A549 (cell line): ENCODE measurements around the gene ZBTB4. TPM values are rescaled to one million over a fixed set of nuclear protein-coding genes. Genes with fewer than 3 reads are reported as not detected.
A peak's percentile ranks its signal among the peaks of the same experiment; 100 is the strongest.
"Not testable (repeated sequence)": the region's sequence is repeated elsewhere in the genome, so short reads cannot be mapped to it uniquely, and the experiment has no call there.

Experiments
- ATAC-seq, 2 experiments: fragments of 200-7000 bp in 1 of 2; fragments of >200 bp in 1 of 2; cut with Nextera tagmentation in 1 of 2; cut with Tn5 transposase in 1 of 2; 3 replicates each; pipeline versions ENCODE4 v1.8.0 to v1.9.1; 2018 to 2020; ENCODE audit warnings: mild to moderate bottlenecking in 1 of 2, moderate library complexity in 1 of 2
- CTCF ChIA-PET: fragments of 300-600 bp; sonication (Branson Sonifier 250); formaldehyde crosslinking; extraction: SDS; loops from one replicate; lab custom pipeline; 2021; ENCODE audit warnings: antibody characterized with exemption, inconsistent platforms; lab: Yijun Ruan, JAX
- POLR2A ChIA-PET: fragments of 350-600 bp; formaldehyde crosslinking; extraction: SDS; loops from one replicate; lab custom pipeline; 2021; ENCODE audit warnings: antibody characterized with exemption, inconsistent platforms; lab: Yijun Ruan, JAX
- DNase-seq, 2 experiments: peaks; one replicate each; pipeline versions ENCODE4 v3.0.0 to v3.0.0-alpha.2; 2011 to 2016; ENCODE audit warnings: low read depth in 1 of 2, low spot score in 1 of 2
- FAIRE-seq: peaks from 2 replicates; lab custom pipeline; 2011; peaks lifted over from hg19 to GRCh38; lab: Jason Lieb, UNC
- H3K27ac ChIP-seq, 2 experiments: fragments of >200 bp; sonication (Bioruptor Twin); formaldehyde crosslinking; 3 replicates each; pipeline ENCODE4 v1.5.1; 2016 to 2017
- H3K4me1 ChIP-seq: fragments of >200 bp; sonication (Bioruptor Twin); formaldehyde crosslinking; 3 replicates; pipeline ENCODE4 v1.6.1; 2016
- H3K4me2 ChIP-seq: fragments of >200 bp; sonication (Bioruptor Twin); formaldehyde crosslinking; 3 replicates; pipeline ENCODE4 v1.6.1; 2016
- H3K4me3 ChIP-seq: fragments of >200 bp; sonication (Bioruptor Twin); formaldehyde crosslinking; 3 replicates; pipeline ENCODE4 v1.5.1; 2016
- H3K9me3 ChIP-seq: fragments of >200 bp; sonication (Bioruptor Twin); formaldehyde crosslinking; 3 replicates; pipeline ENCODE4 v1.6.1; 2016
- BHLHE40 ChIP-seq: IDR thresholded peaks from 2 replicates; pipeline ENCODE4 v1.6.1; 2012; ENCODE audit warnings: low read depth, low read length, inconsistent platforms
- CBX2 ChIP-seq: fragments of 200-600 bp; sonication (generic); IDR thresholded peaks from 2 replicates; pipeline ENCODE4 v1.6.1; 2016; ENCODE audit warnings: low read depth, mild to moderate bottlenecking, borderline replicate concordance
- CEBPB ChIP-seq, 2 experiments: fragments of >200 bp in 1 of 2; sonication (Bioruptor Twin) in 1 of 2; formaldehyde crosslinking in 1 of 2; IDR thresholded peaks; 2 replicates each; pipeline ENCODE4 v1.6.1; 2012 to 2016
- EHF ChIP-seq: fragments of 250-450 bp; sonication (Bioruptor Pico); IDR thresholded peaks from 2 replicates; pipeline ENCODE4 v1.5.0; 2020; ENCODE audit warnings: mild to moderate bottlenecking
- EHMT2 ChIP-seq: fragments of 200-600 bp; sonication (generic); IDR thresholded peaks from 2 replicates; pipeline ENCODE4 v1.6.1; 2016; ENCODE audit warnings: antibody characterized with exemption, low read depth, mild to moderate bottlenecking, moderate library complexity
- EP300 ChIP-seq, 2 experiments: fragments of >200 bp; sonication (Bioruptor Twin); formaldehyde crosslinking; IDR thresholded peaks; 2 replicates in 1 of 2; 3 replicates in 1 of 2; pipeline ENCODE4 v1.6.1; 2016 to 2017
- ESRRA ChIP-seq: fragments of 150-350 bp; IDR thresholded peaks from 2 replicates; pipeline ENCODE4 v1.6.1; 2014; ENCODE audit warnings: mild to moderate bottlenecking, low read length, borderline replicate concordance
- FOSL2 ChIP-seq, 2 experiments: fragments of 450-650 bp in 1 of 2; fragments of >200 bp in 1 of 2; sonication (Bioruptor Twin) in 1 of 2; formaldehyde crosslinking; IDR thresholded peaks; 2 replicates each; pipeline versions ENCODE4 v1.5.0 to v1.6.1; 2016 to 2020; ENCODE audit warnings: mild to moderate bottlenecking in 1 of 2, moderate library complexity in 1 of 2
- FOXS1 ChIP-seq: fragments of 250-450 bp; sonication (Bioruptor Pico); IDR thresholded peaks from 2 replicates; pipeline ENCODE4 v1.5.0; 2020; ENCODE audit warnings: mild to moderate bottlenecking, moderate library complexity
- GATA3 ChIP-seq: IDR thresholded peaks from 2 replicates; pipeline ENCODE4 v1.6.1; 2012; ENCODE audit warnings: borderline replicate concordance
- HDAC2 ChIP-seq: fragments of 200-600 bp; sonication (generic); IDR thresholded peaks from 2 replicates; pipeline ENCODE4 v1.6.1; 2016
- HOXA7 ChIP-seq: fragments of 250-450 bp; sonication (Bioruptor Pico); IDR thresholded peaks from 2 replicates; pipeline ENCODE4 v1.5.0; 2020; ENCODE audit warnings: mild to moderate bottlenecking, moderate library complexity
- JUNB ChIP-seq: fragments of >200 bp; sonication (Bioruptor Twin); formaldehyde crosslinking; IDR thresholded peaks from 2 replicates; pipeline ENCODE4 v1.6.1; 2016
- MAZ ChIP-seq: fragments of 150-350 bp; IDR thresholded peaks from 2 replicates; pipeline ENCODE4 v1.6.1; 2014; ENCODE audit warnings: antibody characterized with exemption, low read depth, low read length, borderline replicate concordance
- PHF8 ChIP-seq: fragments of 200-600 bp; sonication (generic); IDR thresholded peaks from 2 replicates; pipeline ENCODE4 v1.6.1; 2016; ENCODE audit warnings: low read depth, mild to moderate bottlenecking, antibody characterized with exemption, moderate library complexity, borderline replicate concordance
- RARB ChIP-seq: fragments of 250-450 bp; sonication (Bioruptor Pico); IDR thresholded peaks from 2 replicates; pipeline ENCODE4 v1.8.0; 2021; ENCODE audit warnings: mild to moderate bottlenecking, moderate library complexity
- RCOR1 ChIP-seq: fragments of 150-350 bp; IDR thresholded peaks from 2 replicates; pipeline ENCODE4 v1.6.1; 2014; ENCODE audit warnings: antibody characterized with exemption, low read length, low read depth
- TP53 ChIP-seq: fragments of 250-450 bp; sonication (Bioruptor Pico); IDR thresholded peaks from 2 replicates; pipeline ENCODE4 v1.5.0; 2021; ENCODE audit warnings: mild to moderate bottlenecking, moderate library complexity
- ZFP36 ChIP-seq: fragments of 450-650 bp; IDR thresholded peaks from 2 replicates; pipeline ENCODE4 v1.6.1; 2014; ENCODE audit warnings: borderline replicate concordance; ENCODE audit not compliant: partially characterized antibody
- ZNF302 ChIP-seq: fragments of 250-450 bp; sonication (Bioruptor Pico); IDR thresholded peaks from 2 replicates; pipeline ENCODE4 v1.9.0; 2021; ENCODE audit warnings: inconsistent platforms, mild to moderate bottlenecking, moderate library complexity
- WGBS: methylation state at CpG from one replicate; pipeline ENCODE4 v1.1.6; 2017; ENCODE audit errors: missing lambda C conversion rate; 5-methylcytosine and 5-hydroxymethylcytosine counted together
- polyA plus RNA-seq, 4 experiments: library from polyadenylated mRNA; depleted of rRNA in 3 of 4; stranded (reverse); fragments of >200 nt; fragmentation: RNase III in 1 of 4; extraction: RNeasy Plus Mini Kit Qiagen cat#74134 plus additional on column Dnase treatment in 1 of 4; gene quantifications; 2 replicates in 3 of 4; 3 replicates in 1 of 4; pipeline ENCODE4 v1.2.3, GENCODE V29; 2011 to 2017
- TF ChIP-seq, protein P1 (sequence below): fragments of 250-450 bp; sonication (Bioruptor Pico); IDR thresholded peaks from 2 replicates; pipeline ENCODE4 v1.5.0; 2020; ENCODE audit warnings: low read depth, mild to moderate bottlenecking, moderate library complexity
- TF ChIP-seq, protein P2 (sequence below): fragments of 200-600 bp; sonication (generic); IDR thresholded peaks from 2 replicates; pipeline ENCODE4 v1.6.1; 2016; ENCODE audit warnings: antibody characterized with exemption, mild to moderate bottlenecking, moderate library complexity
- TF ChIP-seq, protein P3 (sequence below): fragments of >200 bp; sonication (Bioruptor Twin); formaldehyde crosslinking; IDR thresholded peaks from 2 replicates; pipeline ENCODE4 v1.6.1; 2016
- TF ChIP-seq, protein P4 (sequence below): IDR thresholded peaks from 2 replicates; pipeline ENCODE4 v1.6.1; 2012; ENCODE audit warnings: low read depth, borderline replicate concordance

The ZBTB4 gene
- polyA plus RNA-seq, 2 of the 4 experiments (the other 2 are of a cell fraction) = 14.4 to 28.2 TPM

DNA sequence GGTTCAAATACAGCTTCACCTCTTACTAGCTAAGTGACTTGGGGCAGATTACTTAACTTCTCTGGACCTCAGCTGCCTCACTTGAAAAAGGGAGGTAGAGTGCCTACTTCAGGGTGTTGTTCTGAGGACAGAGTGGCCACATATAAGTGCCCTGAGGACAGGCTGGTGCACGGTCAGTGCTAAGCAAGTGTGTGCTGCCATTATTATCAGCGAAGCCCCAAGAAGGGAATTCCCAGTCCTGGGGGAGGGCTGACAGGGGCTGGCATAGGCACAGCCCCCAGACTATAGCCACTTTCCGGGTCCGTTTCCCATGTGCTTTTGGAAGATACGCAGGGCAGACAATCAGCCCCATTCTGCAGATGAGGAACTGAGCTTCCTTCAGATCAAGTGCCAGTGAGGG, 2.5 kb downstream of the ZBTB4 start:
- DNase-seq (no peak), FAIRE-seq (no peak), ATAC-seq (no peak)
- CTCF ChIA-PET = interaction anchor here (0.6 to 3.6 kb wide), 10 partner anchors 15 to 180 kb away, joined by 3 to 33 read pairs (median 4); partner anchors contain the start of gene SENP3
- H3K4me1 ChIP-seq = peaks cover 36% of the 10 kb centered on the region
- POLR2A ChIA-PET = no interaction called here
- 94% methylated on average over 5 of the region's 5 CpGs for WGBS
- H3K4me3 ChIP-seq = no peak overlapping the region
- H3K9me3 ChIP-seq = no peaks in the 10 kb centered on the region
- TF ChIP-seq FOXS1 (CRISPR knock-in tag) = no peak
- no peak for TF ChIP-seq PHF8
- TF ChIP-seq MAZ = no peak
- peak overlapping the region; percentile 97; the same call in 2 of the 3 replicates for H3K4me2 ChIP-seq
- peak overlapping the region in 1 of 2 experiments; percentile 100; a peak in 3 of 6 replicates for H3K27ac ChIP-seq

DNA sequence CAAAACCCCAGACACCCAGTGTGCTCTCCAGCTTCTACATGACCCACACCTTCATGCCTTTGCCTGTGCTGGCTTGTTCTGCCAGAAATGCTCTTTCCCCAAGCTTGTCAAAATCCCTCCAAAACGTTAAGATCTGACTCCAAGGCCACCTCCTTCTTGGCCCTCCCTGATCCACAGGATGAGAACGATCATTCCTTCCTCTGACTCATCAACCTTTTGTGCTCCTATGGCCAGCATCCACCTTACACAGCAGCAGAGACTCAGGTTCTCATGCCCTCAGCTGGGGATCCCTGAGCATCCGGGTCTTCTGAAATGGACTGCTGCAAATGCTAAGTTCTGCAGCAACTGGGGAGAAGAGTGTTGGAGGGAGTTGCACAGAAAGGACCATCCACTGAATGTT, 2.9 kb downstream of the ZBTB4 start:
- DNase-seq (peak; percentile 50 to 58), ATAC-seq (peak; percentile 22 to 26; a peak in 3 of 6 replicates), FAIRE-seq (peak; percentile 46)
- peaks cover 36% of the 10 kb centered on the region for H3K4me1 ChIP-seq
- no peaks in the 10 kb centered on the region for H3K9me3 ChIP-seq
- H3K4me3 ChIP-seq = no peak overlapping the region
- ChIA-PET CTCF (interaction anchor here (0.8 to 3.6 kb wide), 16 partner anchors 9 to 180 kb away, joined by 3 to 33 read pairs (median 4); partner anchors contain the start of genes SENP3 and TMEM95), POLR2A (interaction anchor here (1.3 to 1.7 kb wide), 2 partner anchors 8 to 20 kb away, joined by 3 to 10 read pairs; partner anchors contain the start of gene POLR2A)
- no peak for TF ChIP-seq BHLHE40
- TF ChIP-seq FOSL2 (IDR thresholded peaks at IDR 0.05) = no peak
- peak; percentile 23; the same call in 1 of the 2 replicates for TF ChIP-seq FOSL2 (CRISPR knock-in tag; IDR thresholded peaks at IDR 0.05)
- no peak for TF ChIP-seq FOXS1 (CRISPR knock-in tag)
- no peak for TF ChIP-seq TP53 (CRISPR knock-in tag)
- TF ChIP-seq CBX2 = no peak
- TF ChIP-seq ESRRA = no peak
- peak overlapping the region in 1 of 2 experiments; percentile 100; a peak in 3 of 6 replicates for H3K27ac ChIP-seq
- H3K4me2 ChIP-seq = peak overlapping the region; percentile 97; the same call in 2 of the 3 replicates
- WGBS = 29% methylated on average over 3 of the region's 3 CpGs

DNA sequence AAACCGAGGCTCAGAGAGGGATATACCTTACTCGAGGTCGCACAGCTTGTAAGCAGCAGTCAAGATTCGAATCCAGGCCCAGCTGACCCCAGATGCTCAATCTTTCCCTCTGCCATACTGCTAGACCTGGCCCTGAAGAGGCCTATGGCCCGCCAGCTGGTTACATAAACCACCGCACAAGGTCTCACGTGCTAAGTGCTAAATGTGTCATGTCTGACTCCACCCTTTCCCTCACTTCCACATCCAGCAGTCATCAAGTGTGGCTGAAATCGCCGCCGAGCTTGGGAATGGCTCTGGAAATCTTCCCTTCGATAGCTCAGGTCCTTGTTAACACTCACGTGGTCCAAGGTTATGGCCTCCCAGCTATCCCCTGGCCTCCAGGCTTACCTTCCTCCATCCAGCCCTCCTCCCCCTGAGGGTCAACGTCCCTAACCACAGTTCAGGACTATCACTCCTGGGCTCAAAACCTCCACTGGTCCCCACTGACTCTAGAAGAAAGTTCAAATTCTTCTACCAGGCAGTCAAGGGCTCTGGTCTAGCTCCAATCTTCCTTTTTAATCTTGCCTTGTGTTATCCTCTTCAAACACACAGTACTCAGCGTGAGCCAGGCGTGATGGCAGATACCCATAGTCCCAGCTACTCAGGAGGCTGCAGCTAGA, 3.5 kb downstream of the ZBTB4 start:
- DNase-seq = no peak
- Histone ChIP-seq H3K4me1 (peaks cover 36% of the 10 kb centered on the region), H3K4me2 (peak overlapping the region; percentile 97; the same call in 1 of the 3 replicates), H3K9me3 (no peaks in the 10 kb centered on the region), H3K4me3 (no peak overlapping the region), H3K27ac (peak overlapping the region in 1 of 2 experiments; percentile 100; a peak in 3 of 6 replicates)
- no peak for ATAC-seq
- ChIA-PET POLR2A (interaction anchor here (1.3 to 1.7 kb wide), 2 partner anchors 8 to 20 kb away, joined by 3 to 10 read pairs; partner anchors contain the start of gene POLR2A), CTCF (interaction anchor here (0.8 to 3.6 kb wide), 16 partner anchors 10 to 179 kb away, joined by 3 to 33 read pairs (median 4); partner anchors contain the start of genes SENP3 and TMEM95)
- no peak for FAIRE-seq
- 89% methylated on average over 15 of the region's 15 CpGs for WGBS
- TF ChIP-seq ZFP36 = no peak
- no peak for TF ChIP-seq EP300 (IDR thresholded peaks at IDR 0.05)
- no peak for TF ChIP-seq BHLHE40
- TF ChIP-seq, protein P1, sequence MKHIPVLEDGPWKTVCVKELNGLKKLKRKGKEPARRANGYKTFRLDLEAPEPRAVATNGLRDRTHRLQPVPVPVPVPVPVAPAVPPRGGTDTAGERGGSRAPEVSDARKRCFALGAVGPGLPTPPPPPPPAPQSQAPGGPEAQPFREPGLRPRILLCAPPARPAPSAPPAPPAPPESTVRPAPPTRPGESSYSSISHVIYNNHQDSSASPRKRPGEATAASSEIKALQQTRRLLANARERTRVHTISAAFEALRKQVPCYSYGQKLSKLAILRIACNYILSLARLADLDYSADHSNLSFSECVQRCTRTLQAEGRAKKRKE (CRISPR knock-in tag) = no peak
- no peak for TF ChIP-seq EHMT2
- no peak for TF ChIP-seq CEBPB (IDR thresholded peaks at IDR 0.05)
- TF ChIP-seq RARB = no peak
- TF ChIP-seq FOXS1 (CRISPR knock-in tag) = no peak
- TF ChIP-seq HDAC2 = no peak
- TF ChIP-seq RCOR1 = no peak
- TF ChIP-seq GATA3 = no peak
- TF ChIP-seq PHF8 = no peak
- no peak for TF ChIP-seq ZNF302 (CRISPR knock-in tag)
- TF ChIP-seq, protein P2, sequence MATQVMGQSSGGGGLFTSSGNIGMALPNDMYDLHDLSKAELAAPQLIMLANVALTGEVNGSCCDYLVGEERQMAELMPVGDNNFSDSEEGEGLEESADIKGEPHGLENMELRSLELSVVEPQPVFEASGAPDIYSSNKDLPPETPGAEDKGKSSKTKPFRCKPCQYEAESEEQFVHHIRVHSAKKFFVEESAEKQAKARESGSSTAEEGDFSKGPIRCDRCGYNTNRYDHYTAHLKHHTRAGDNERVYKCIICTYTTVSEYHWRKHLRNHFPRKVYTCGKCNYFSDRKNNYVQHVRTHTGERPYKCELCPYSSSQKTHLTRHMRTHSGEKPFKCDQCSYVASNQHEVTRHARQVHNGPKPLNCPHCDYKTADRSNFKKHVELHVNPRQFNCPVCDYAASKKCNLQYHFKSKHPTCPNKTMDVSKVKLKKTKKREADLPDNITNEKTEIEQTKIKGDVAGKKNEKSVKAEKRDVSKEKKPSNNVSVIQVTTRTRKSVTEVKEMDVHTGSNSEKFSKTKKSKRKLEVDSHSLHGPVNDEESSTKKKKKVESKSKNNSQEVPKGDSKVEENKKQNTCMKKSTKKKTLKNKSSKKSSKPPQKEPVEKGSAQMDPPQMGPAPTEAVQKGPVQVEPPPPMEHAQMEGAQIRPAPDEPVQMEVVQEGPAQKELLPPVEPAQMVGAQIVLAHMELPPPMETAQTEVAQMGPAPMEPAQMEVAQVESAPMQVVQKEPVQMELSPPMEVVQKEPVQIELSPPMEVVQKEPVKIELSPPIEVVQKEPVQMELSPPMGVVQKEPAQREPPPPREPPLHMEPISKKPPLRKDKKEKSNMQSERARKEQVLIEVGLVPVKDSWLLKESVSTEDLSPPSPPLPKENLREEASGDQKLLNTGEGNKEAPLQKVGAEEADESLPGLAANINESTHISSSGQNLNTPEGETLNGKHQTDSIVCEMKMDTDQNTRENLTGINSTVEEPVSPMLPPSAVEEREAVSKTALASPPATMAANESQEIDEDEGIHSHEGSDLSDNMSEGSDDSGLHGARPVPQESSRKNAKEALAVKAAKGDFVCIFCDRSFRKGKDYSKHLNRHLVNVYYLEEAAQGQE = no peak
- TF ChIP-seq JUNB = no peak
- TF ChIP-seq, protein P3, sequence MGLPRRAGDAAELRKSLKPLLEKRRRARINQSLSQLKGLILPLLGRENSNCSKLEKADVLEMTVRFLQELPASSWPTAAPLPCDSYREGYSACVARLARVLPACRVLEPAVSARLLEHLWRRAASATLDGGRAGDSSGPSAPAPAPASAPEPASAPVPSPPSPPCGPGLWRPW = no peak
- no peak for TF ChIP-seq HOXA7 (CRISPR knock-in tag)
- no peak for TF ChIP-seq EHF (CRISPR knock-in tag)
- TF ChIP-seq, protein P4, sequence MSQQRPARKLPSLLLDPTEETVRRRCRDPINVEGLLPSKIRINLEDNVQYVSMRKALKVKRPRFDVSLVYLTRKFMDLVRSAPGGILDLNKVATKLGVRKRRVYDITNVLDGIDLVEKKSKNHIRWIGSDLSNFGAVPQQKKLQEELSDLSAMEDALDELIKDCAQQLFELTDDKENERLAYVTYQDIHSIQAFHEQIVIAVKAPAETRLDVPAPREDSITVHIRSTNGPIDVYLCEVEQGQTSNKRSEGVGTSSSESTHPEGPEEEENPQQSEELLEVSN = no peak
- TF ChIP-seq CBX2 = no peak

DNA sequence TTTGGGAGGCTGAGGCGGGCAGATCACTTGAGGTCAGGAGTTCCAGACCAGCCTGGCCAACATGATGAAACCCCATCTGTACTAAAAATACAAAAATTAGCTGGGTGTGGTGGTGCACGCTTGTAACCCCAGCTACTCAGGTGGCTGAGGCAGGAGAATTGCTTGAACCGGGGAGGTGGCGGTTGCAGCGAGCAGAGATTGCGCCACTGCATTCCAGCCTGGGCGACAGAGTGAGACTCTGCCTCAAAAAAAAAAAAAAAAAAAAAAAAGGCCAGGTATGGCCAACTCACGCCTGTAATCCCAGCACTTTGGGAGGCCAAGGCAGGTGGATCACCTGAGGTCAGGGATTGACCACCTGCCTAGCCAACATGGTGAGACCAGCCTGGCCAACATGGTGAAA, 4.7 kb downstream of the ZBTB4 start:
- ChIA-PET CTCF (interaction anchor here (1.5 to 3.6 kb wide), 6 partner anchors 13 to 119 kb away, joined by 3 to 33 read pairs (median 10); no protein-coding TSS in a partner anchor), POLR2A (interaction anchor here (1.7 kb wide), 1 partner anchor 10 kb away, joined by 10 read pairs; the partner anchor contains the start of gene POLR2A)
- H3K4me2 ChIP-seq, ATAC-seq, H3K4me3 ChIP-seq, FAIRE-seq, H3K9me3 ChIP-seq, H3K27ac ChIP-seq, DNase-seq: not testable (repeated sequence)
- 95% methylated on average over 8 of the region's 8 CpGs for WGBS
- peaks cover 26% of the 10 kb centered on the region for H3K4me1 ChIP-seq
